K562 (cell line): ENCODE data around the gene SPON1. TPM values are rescaled to one million over a fixed set of nuclear protein-coding genes. Genes with fewer than 3 reads are reported as not detected.

Experiments
- ATAC-seq: fragments of 200-7000 bp; cut with Tn5 transposase; 3 replicates; pipeline ENCODE4 v1.9.1; 2020; ENCODE audit warnings: moderate library complexity
- BruUV-seq: library from RNA; stranded (reverse); fragments of 400-500 nt; replicated peaks from 2 replicates; lab custom pipeline; 2021; lab: Mats Ljungman, UMichigan
- CTCF ChIA-PET: fragments of 300-600 bp; formaldehyde crosslinking; extraction: SDS; loops from one replicate; lab custom pipeline; 2021; ENCODE audit warnings: low intra/inter-chr PET ratio; lab: Yijun Ruan, JAX
- POLR2A ChIA-PET: fragments of 300-600, 350-650 bp; sonication (Branson Sonifier 250); formaldehyde crosslinking; extraction: SDS; loops from one replicate; lab custom pipeline; 2021; ENCODE audit warnings: antibody characterized with exemption, inconsistent platforms; lab: Yijun Ruan, JAX
- DNase-seq, 4 experiments: peaks; one replicate each; pipeline versions ENCODE4 v3.0.0 to v3.0.0-alpha.2; 2011 to 2018; ENCODE audit warnings: low spot score in 3 of 4, mixed read lengths in 3 of 4; ENCODE audit errors: extremely low read depth in 1 of 4
- FAIRE-seq: peaks from 2 replicates; lab custom pipeline; 2011; peaks lifted over from hg19 to GRCh38; lab: Jason Lieb, UNC
- H2AFZ ChIP-seq: 2 replicates; pipeline ENCODE4 v1.6.0; 2011; ENCODE audit warnings: low read depth, low read length, control low read depth, inconsistent platforms
- H3K27ac ChIP-seq: fragments of 200-600 bp; 3 replicates; pipeline ENCODE4 v1.8.0; 2011; ENCODE audit warnings: low read depth, mild to moderate bottlenecking, control low read depth, inconsistent platforms, low read length, moderate library complexity, mixed read lengths; ENCODE audit errors: extremely low read depth
- H3K27me3 ChIP-seq, 2 experiments: fragments of 300-600 bp in 1 of 2; 2 replicates in 1 of 2; 3 replicates in 1 of 2; pipeline versions ENCODE4 v1.6.0 to v1.8.0; 2011; ENCODE audit warnings: inconsistent platforms in 2 of 2, low read length in 2 of 2, mild to moderate bottlenecking in 1 of 2, mixed read lengths in 1 of 2, moderate library complexity in 1 of 2; ENCODE audit not compliant: control insufficient read depth in 2 of 2, insufficient read depth in 2 of 2
- H3K36me3 ChIP-seq: fragments of 300-600 bp; 3 replicates; pipeline ENCODE4 v1.8.0; 2011; ENCODE audit warnings: mild to moderate bottlenecking, low read length, inconsistent platforms; ENCODE audit not compliant: control insufficient read depth, insufficient read depth
- H3K4me1 ChIP-seq, 2 experiments: fragments of 200-600 bp in 1 of 2; replicated peaks in 1 of 2; 2 replicates in 1 of 2; 3 replicates in 1 of 2; pipeline versions ENCODE4 v1.5.1 to v1.8.0; 2011; ENCODE audit warnings: inconsistent platforms in 2 of 2, low read length in 2 of 2, mild to moderate bottlenecking in 1 of 2, mixed read lengths in 1 of 2, moderate library complexity in 1 of 2; ENCODE audit not compliant: control insufficient read depth in 2 of 2, insufficient read depth in 2 of 2
- H3K4me2 ChIP-seq: 2 replicates; pipeline ENCODE4 v1.6.1; 2011; ENCODE audit warnings: low read length, control low read depth, inconsistent platforms, mixed read lengths; ENCODE audit not compliant: insufficient read depth
- H3K4me3 ChIP-seq: fragments of 200-600 bp; sonication (generic), shearing (Covaris generic); 2 replicates; pipeline ENCODE4 v1.5.1; 2016; ENCODE audit warnings: control low read depth, inconsistent platforms
- H3K79me2 ChIP-seq: fragments of 200-600 bp; 3 replicates; pipeline ENCODE4 v1.8.0; 2011; ENCODE audit warnings: low read length, inconsistent platforms; ENCODE audit not compliant: control insufficient read depth, insufficient read depth
- H3K9ac ChIP-seq, 2 experiments: 2 replicates each; pipeline versions ENCODE4 v1.6.0 to v1.6.1; 2011; ENCODE audit warnings: low read depth in 2 of 2, low read length in 2 of 2, control low read depth in 1 of 2, inconsistent platforms in 1 of 2, mild to moderate bottlenecking in 1 of 2, mixed read lengths in 1 of 2; ENCODE audit not compliant: insufficient read depth in 1 of 2
- H3K9me1 ChIP-seq: one replicate; pipeline ENCODE4 v1.6.0; 2011; ENCODE audit warnings: inconsistent platforms, mild to moderate bottlenecking, low read length, moderate library complexity; ENCODE audit not compliant: control insufficient read depth, insufficient read depth
- H3K9me3 ChIP-seq: replicated peaks from 2 replicates; pipeline ENCODE4 v1.5.1; 2011; ENCODE audit warnings: low read depth, low read length, inconsistent platforms; ENCODE audit not compliant: control insufficient read depth, insufficient read depth
- H4K20me1 ChIP-seq: replicated peaks from 2 replicates; pipeline ENCODE4 v1.6.1; 2011; ENCODE audit warnings: low read length, inconsistent platforms, mixed read lengths; ENCODE audit not compliant: control insufficient read depth, insufficient read depth
- FOXJ3 ChIP-seq: sonication (generic); formaldehyde crosslinking; IDR thresholded peaks from 2 replicates; pipeline ENCODE4 v1.4.0; 2020; ENCODE audit warnings: mild to moderate bottlenecking, missing genetic modification reagents
- HDAC8 ChIP-seq: fragments of 450-650 bp; IDR thresholded peaks from 2 replicates; pipeline ENCODE4 v1.6.1; 2016; ENCODE audit warnings: mild to moderate bottlenecking, missing genetic modification characterization, moderate library complexity, missing compliant biosample characterization
- MEIS2 ChIP-seq: fragments of 450-650 bp; IDR thresholded peaks from 2 replicates; pipeline ENCODE4 v1.6.1; 2014; ENCODE audit warnings: mild to moderate bottlenecking; ENCODE audit not compliant: partially characterized antibody
- NFATC3 ChIP-seq: fragments of 450-650 bp; IDR thresholded peaks from 2 replicates; pipeline ENCODE4 v1.6.1; 2017; ENCODE audit warnings: mild to moderate bottlenecking
- NFE2 ChIP-seq: IDR thresholded peaks from 2 replicates; pipeline ENCODE4 v1.6.1; 2014; ENCODE audit warnings: antibody characterized with exemption, low read depth
- NRF1 ChIP-seq, 2 experiments: fragments of 450-650 bp; IDR thresholded peaks in 1 of 2; conservative IDR thresholded peaks in 1 of 2; 2 replicates each; pipeline ENCODE4 v1.6.1; 2014; ENCODE audit warnings: mild to moderate bottlenecking in 2 of 2
- RFX1 ChIP-seq: fragments of 450-650 bp; IDR thresholded peaks from 2 replicates; pipeline ENCODE4 v1.6.1; 2016; ENCODE audit warnings: mild to moderate bottlenecking, moderate library complexity
- TGIF2 ChIP-seq: sonication (generic); formaldehyde crosslinking; IDR thresholded peaks from 2 replicates; pipeline ENCODE4 v1.8.1; 2022; ENCODE audit warnings: mild to moderate bottlenecking, missing genetic modification reagents, moderate library complexity
- ZNF347 ChIP-seq: fragments of 450-650 bp; formaldehyde crosslinking; IDR thresholded peaks from 2 replicates; pipeline ENCODE4 v1.4.0; 2020; ENCODE audit warnings: low read depth, mild to moderate bottlenecking, moderate library complexity
- WGBS: fragments of 100-300 bp; shearing (Covaris generic); methylation state at CpG from one replicate; pipeline ENCODE4 v1.1.6; 2016; ENCODE audit warnings: low coverage, mixed read lengths; ENCODE audit not compliant: insufficient coverage; ENCODE audit errors: missing lambda C conversion rate; 5-methylcytosine and 5-hydroxymethylcytosine counted together
- in situ Hi-C: fragments of 300-500 bp; cut with MboI; formaldehyde crosslinking; loops from 4 replicates; pipeline ENCODE4 v1.15.0; 2018; ENCODE audit warnings: inconsistent platforms, mixed read lengths
- intact Hi-C: fragments of 100-400 bp; cut with micrococcal nuclease; formaldehyde crosslinking; loops from 2 replicates; pipeline ENCODE4 v1.14.2; 2022
- polyA plus RNA-seq, 8 experiments: library from polyadenylated mRNA; depleted of rRNA in 4 of 8; stranded (reverse) in 5 of 8; unstranded in 3 of 8; fragments of >200 nt; fragmentation: Nextera tagmentation in 2 of 8; fragmentation: Illumina TruSeq in 1 of 8; extraction: Ambion mirVana in 2 of 8; extraction: Trizol in 1 of 8; gene quantifications; 2 replicates each; pipeline versions ENCODE4 v1.2.1 to v1.2.3, GENCODE V29; 2011 to 2014; ENCODE audit warnings: inconsistent platforms in 1 of 8, missing spikeins in 1 of 8
- total RNA-seq, 7 experiments: library from RNA; depleted of rRNA in 6 of 7; stranded (reverse); fragments of >200 nt in 6 of 7; fragmentation: Illumina TruSeq in 2 of 7; extraction: Trizol in 2 of 7; gene quantifications; 2 replicates each; pipeline versions ENCODE4 v1.2.1 to v1.2.3, GENCODE V29; 2011 to 2021; ENCODE audit warnings: low replicate concordance in 1 of 7
- TF ChIP-seq, protein P1 (sequence below): fragments of 200-800 bp; sonication (Bioruptor generic); IDR thresholded peaks from 2 replicates; pipeline ENCODE4 v1.6.1; 2016; ENCODE audit warnings: missing genetic modification characterization, missing compliant biosample characterization

Gene SPON1
- total and polyA plus RNA-seq, 9 of the 15 experiments (the other 6 are each of a cell fraction or from before 2014, with no cell fraction given): 0.04 to 0.06 TPM; not detected in 7

DNA sequence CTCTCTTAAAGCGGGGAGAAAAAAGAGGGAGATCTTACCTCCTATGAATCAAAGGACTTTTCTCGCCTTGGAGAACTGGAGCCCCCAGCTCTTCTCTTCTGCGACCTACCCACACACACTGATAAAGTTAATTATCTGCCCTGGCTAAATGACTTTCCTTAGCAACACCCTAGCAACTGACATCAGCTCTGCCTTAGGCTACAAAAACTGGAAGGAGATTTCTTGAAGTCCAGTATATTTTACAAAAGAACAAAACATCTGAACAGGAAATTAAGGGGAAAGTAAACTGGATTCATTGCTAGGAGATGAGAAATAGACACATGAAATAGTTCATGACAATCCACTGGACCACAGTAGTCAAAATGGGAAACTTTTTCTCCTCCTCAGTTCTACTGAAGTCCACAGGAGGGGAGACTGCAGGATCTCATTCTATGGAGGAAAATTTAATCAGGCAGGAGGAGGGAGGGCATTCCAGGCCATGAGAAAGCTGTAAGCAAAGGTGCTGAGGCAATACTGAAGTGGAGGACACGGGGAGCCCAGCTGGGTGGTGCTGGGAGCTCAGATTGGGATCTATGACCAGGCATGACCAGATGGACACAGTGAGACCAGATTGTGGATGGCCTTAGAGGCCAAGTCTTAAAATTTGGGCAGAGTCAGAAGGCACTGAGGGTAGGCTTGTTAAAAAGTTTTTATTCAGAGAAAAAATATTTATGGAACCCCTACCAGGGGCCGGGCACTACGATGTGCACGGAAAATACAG is 3.7 kb upstream of the SPON1 start:
- CTCF ChIA-PET: no interaction called here
- no peaks in the 10 kb centered on the region for H4K20me1 ChIP-seq
- H3K9me1 ChIP-seq: no peaks in the 10 kb centered on the region
- no peak overlapping the region for H3K4me3 ChIP-seq
- WGBS: 2% methylated on average over 6 of the region's 7 CpGs
- TF ChIP-seq ZNF347 (CRISPR knock-in tag) (no peak), RFX1 (0 out of 2 replicates have a peak, but pooled peaks have one; percentile 30), FOXJ3 (CRISPR knock-in tag) (no peak), NFE2 (no peak)
- no peak overlapping the region for H3K27ac ChIP-seq
- in situ Hi-C loops (loop anchor here (10.0 kb wide), 1 partner anchor 286 kb away; no protein-coding TSS in a partner anchor), intact Hi-C loops (loop anchor here (5.0 kb wide), 1 partner anchor 188 kb away; no protein-coding TSS in a partner anchor)
- FAIRE-seq (no peak), DNase-seq (no peak), ATAC-seq (no peak)
- POLR2A ChIA-PET: no interaction called here
- peaks cover 0 to 10% of the 10 kb centered on the region in 2 experiments; a peak in 1 of 5 replicates for H3K4me1 ChIP-seq
- BruUV-seq: no TSS peak
- no peaks in the 10 kb centered on the region for H3K9me3 ChIP-seq
- H3K36me3 ChIP-seq: no peaks in the 10 kb centered on the region
- no peak overlapping the region for H3K4me2 ChIP-seq
- peaks cover 17 to 50% of the 10 kb centered on the region in 2 experiments for H3K27me3 ChIP-seq
- no peak overlapping the region for H2AFZ ChIP-seq
- H3K9ac ChIP-seq: no peak overlapping the region
- H3K79me2 ChIP-seq: no peaks in the 10 kb centered on the region

DNA sequence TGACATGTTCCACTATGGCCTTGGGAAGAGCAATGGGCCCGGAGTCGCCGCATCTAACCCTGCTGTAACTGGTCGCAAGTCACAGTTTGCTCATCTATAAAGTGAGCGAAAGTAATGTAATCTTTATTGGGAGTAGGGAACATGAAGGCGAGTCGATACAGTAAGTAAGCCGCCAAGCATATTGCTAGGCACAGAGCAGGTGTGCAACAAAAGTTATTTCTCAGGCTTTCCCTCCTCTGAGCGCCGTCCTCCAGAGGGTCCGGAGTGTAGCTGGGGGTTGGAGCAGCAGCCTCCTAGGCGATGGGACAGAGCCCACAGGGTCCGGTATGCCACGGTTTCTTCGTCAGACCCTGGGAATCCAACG is 343 bp upstream of the SPON1 start:
- no peak overlapping the region for H3K9ac ChIP-seq
- no peak overlapping the region for H3K27ac ChIP-seq
- H3K9me1 ChIP-seq: no peaks in the 10 kb centered on the region
- no peak overlapping the region for H2AFZ ChIP-seq
- no TSS peak for BruUV-seq
- no peak for ATAC-seq
- intact Hi-C loops: no loop called here
- ChIA-PET POLR2A (interaction anchor here (0.8 kb wide), 1 partner anchor 83 kb away, joined by 4 read pairs; no protein-coding TSS in a partner anchor), CTCF (no interaction called here)
- whole genome bisulfite sequencing: 12% methylated on average over 16 of the region's 16 CpGs
- FAIRE-seq: no peak
- H3K4me3 ChIP-seq: no peak overlapping the region
- no peaks in the 10 kb centered on the region for H3K79me2 ChIP-seq
- in situ Hi-C loops: no loop called here
- peaks cover 24 to 62% of the 10 kb centered on the region in 2 experiments for H3K27me3 ChIP-seq
- H3K36me3 ChIP-seq: no peaks in the 10 kb centered on the region
- H3K4me2 ChIP-seq: no peak overlapping the region
- H4K20me1 ChIP-seq: no peaks in the 10 kb centered on the region
- DNase-seq: no peak
- peaks cover 0 to 19% of the 10 kb centered on the region in 2 experiments; a peak in 1 of 5 replicates for H3K4me1 ChIP-seq
- H3K9me3 ChIP-seq: no peaks in the 10 kb centered on the region
- TF ChIP-seq NRF1 (conservative IDR thresholded peaks at IDR 0.05 in 1 of 2, IDR thresholded peaks at IDR 0.05 in 1 of 2): no peak
- TF ChIP-seq, protein P1, sequence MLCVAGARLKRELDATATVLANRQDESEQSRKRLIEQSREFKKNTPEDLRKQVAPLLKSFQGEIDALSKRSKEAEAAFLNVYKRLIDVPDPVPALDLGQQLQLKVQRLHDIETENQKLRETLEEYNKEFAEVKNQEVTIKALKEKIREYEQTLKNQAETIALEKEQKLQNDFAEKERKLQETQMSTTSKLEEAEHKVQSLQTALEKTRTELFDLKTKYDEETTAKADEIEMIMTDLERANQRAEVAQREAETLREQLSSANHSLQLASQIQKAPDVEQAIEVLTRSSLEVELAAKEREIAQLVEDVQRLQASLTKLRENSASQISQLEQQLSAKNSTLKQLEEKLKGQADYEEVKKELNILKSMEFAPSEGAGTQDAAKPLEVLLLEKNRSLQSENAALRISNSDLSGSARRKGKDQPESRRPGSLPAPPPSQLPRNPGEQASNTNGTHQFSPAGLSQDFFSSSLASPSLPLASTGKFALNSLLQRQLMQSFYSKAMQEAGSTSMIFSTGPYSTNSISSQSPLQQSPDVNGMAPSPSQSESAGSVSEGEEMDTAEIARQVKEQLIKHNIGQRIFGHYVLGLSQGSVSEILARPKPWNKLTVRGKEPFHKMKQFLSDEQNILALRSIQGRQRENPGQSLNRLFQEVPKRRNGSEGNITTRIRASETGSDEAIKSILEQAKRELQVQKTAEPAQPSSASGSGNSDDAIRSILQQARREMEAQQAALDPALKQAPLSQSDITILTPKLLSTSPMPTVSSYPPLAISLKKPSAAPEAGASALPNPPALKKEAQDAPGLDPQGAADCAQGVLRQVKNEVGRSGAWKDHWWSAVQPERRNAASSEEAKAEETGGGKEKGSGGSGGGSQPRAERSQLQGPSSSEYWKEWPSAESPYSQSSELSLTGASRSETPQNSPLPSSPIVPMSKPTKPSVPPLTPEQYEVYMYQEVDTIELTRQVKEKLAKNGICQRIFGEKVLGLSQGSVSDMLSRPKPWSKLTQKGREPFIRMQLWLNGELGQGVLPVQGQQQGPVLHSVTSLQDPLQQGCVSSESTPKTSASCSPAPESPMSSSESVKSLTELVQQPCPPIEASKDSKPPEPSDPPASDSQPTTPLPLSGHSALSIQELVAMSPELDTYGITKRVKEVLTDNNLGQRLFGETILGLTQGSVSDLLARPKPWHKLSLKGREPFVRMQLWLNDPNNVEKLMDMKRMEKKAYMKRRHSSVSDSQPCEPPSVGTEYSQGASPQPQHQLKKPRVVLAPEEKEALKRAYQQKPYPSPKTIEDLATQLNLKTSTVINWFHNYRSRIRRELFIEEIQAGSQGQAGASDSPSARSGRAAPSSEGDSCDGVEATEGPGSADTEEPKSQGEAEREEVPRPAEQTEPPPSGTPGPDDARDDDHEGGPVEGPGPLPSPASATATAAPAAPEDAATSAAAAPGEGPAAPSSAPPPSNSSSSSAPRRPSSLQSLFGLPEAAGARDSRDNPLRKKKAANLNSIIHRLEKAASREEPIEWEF: no peak
- no peak for TF ChIP-seq NFATC3
- no peak for TF ChIP-seq TGIF2 (CRISPR knock-in tag)
- TF ChIP-seq HDAC8 (tag): no peak
- TF ChIP-seq MEIS2: no peak
